H9 (cell line): ENCODE results near the gene TMEFF2. TPM values are rescaled to one million over a fixed set of nuclear protein-coding genes. Genes with fewer than 3 reads are reported as not detected.

Experiments
- DNase-seq: peaks from one replicate; pipeline ENCODE4 v3.0.0-alpha.2; 2017
- H2AFZ ChIP-seq: one replicate; pipeline ENCODE4 v1.6.1; 2013; ENCODE audit warnings: mild to moderate bottlenecking, low read length, control low read depth, moderate library complexity
- H2AK5ac ChIP-seq: 2 replicates; pipeline ENCODE4 v1.6.1; 2013; ENCODE audit warnings: low read length, control low read depth, mixed read lengths; ENCODE audit not compliant: insufficient read length
- H2BK120ac ChIP-seq: one replicate; pipeline ENCODE4 v1.6.1; 2013; ENCODE audit warnings: low read depth, mild to moderate bottlenecking, low read length, control low read depth, inconsistent platforms; ENCODE audit not compliant: poor library complexity, severe bottlenecking
- H2BK12ac ChIP-seq: 2 replicates; pipeline ENCODE4 v1.6.1; 2013; ENCODE audit warnings: low read length, control low read depth, mixed read lengths, low read depth; ENCODE audit not compliant: insufficient read length
- H2BK15ac ChIP-seq: 2 replicates; pipeline ENCODE4 v1.6.1; 2013; ENCODE audit warnings: low read depth, low read length, control low read depth
- H2BK20ac ChIP-seq: one replicate; pipeline ENCODE4 v1.6.1; 2013; ENCODE audit warnings: low read depth, mild to moderate bottlenecking, low read length, control low read depth, inconsistent platforms; ENCODE audit not compliant: poor library complexity, severe bottlenecking
- H2BK5ac ChIP-seq: 2 replicates; pipeline ENCODE4 v1.6.1; 2013; ENCODE audit warnings: low read length, control low read depth, mixed read lengths; ENCODE audit not compliant: insufficient read length
- H3K14ac ChIP-seq: 2 replicates; pipeline ENCODE4 v1.6.1; 2013; ENCODE audit warnings: low read length, control low read depth; ENCODE audit not compliant: insufficient read depth
- H3K18ac ChIP-seq: 2 replicates; pipeline ENCODE4 v1.6.1; 2013; ENCODE audit warnings: low read depth, mild to moderate bottlenecking, mixed read lengths, low read length, control low read depth; ENCODE audit not compliant: insufficient read length
- H3K23ac ChIP-seq: 2 replicates; pipeline ENCODE4 v1.6.1; 2013; ENCODE audit warnings: low read length, control low read depth, mixed read lengths, low read depth; ENCODE audit not compliant: insufficient read length
- H3K23me2 ChIP-seq: 2 replicates; pipeline ENCODE4 v1.6.1; 2013; ENCODE audit warnings: low read depth, mild to moderate bottlenecking, mixed read lengths, low read length, control low read depth; ENCODE audit not compliant: insufficient read length, poor library complexity, severe bottlenecking
- H3K27ac ChIP-seq: 2 replicates; pipeline ENCODE4 v1.5.1; 2013; ENCODE audit warnings: low read length, control low read depth, mixed read lengths, low read depth; ENCODE audit not compliant: insufficient read length
- H3K27me3 ChIP-seq: 2 replicates; pipeline ENCODE4 v1.6.1; 2013; ENCODE audit warnings: low read length, control low read depth, inconsistent platforms; ENCODE audit not compliant: insufficient read depth
- H3K4ac ChIP-seq: 2 replicates; pipeline ENCODE4 v1.6.1; 2013; ENCODE audit warnings: low read depth, mild to moderate bottlenecking, control low read depth, inconsistent platforms, low read length, moderate library complexity
- H3K4me1 ChIP-seq: 2 replicates; pipeline ENCODE4 v1.6.1; 2013; ENCODE audit warnings: low read length, control low read depth, inconsistent platforms; ENCODE audit not compliant: insufficient read depth
- H3K4me2 ChIP-seq: 2 replicates; pipeline ENCODE4 v1.6.1; 2013; ENCODE audit warnings: low read length, control low read depth, mixed read lengths; ENCODE audit not compliant: insufficient read length, insufficient read depth
- H3K56ac ChIP-seq: 2 replicates; pipeline ENCODE4 v1.6.1; 2013; ENCODE audit warnings: low read depth, mild to moderate bottlenecking, mixed read lengths, low read length, control low read depth; ENCODE audit not compliant: insufficient read length
- H3K79me1 ChIP-seq: 2 replicates; pipeline ENCODE4 v1.6.1; 2013; ENCODE audit warnings: low read depth, mild to moderate bottlenecking, moderate library complexity, low read length, control low read depth, inconsistent platforms; ENCODE audit not compliant: insufficient read depth, poor library complexity, severe bottlenecking
- H3K79me2 ChIP-seq: 2 replicates; pipeline ENCODE4 v1.6.1; 2013; ENCODE audit warnings: low read length, control low read depth, inconsistent platforms; ENCODE audit not compliant: insufficient read depth
- H3K9ac ChIP-seq: 2 replicates; pipeline ENCODE4 v1.6.1; 2013; ENCODE audit warnings: low read length, control low read depth, mixed read lengths; ENCODE audit not compliant: insufficient read length; ENCODE audit errors: extremely low read depth
- H3K9me3 ChIP-seq: one replicate; pipeline ENCODE4 v1.6.1; 2013; ENCODE audit warnings: low read depth, low read length, inconsistent platforms; ENCODE audit not compliant: control insufficient read depth
- H3T11ph ChIP-seq: one replicate; pipeline ENCODE4 v1.6.1; 2013; ENCODE audit warnings: mild to moderate bottlenecking, low read length, control low read depth, inconsistent platforms
- H4K20me1 ChIP-seq: one replicate; pipeline ENCODE4 v1.6.1; 2013; ENCODE audit not compliant: control insufficient read depth, insufficient read length, insufficient read depth
- H4K5ac ChIP-seq: 2 replicates; pipeline ENCODE4 v1.6.1; 2013; ENCODE audit warnings: low read depth, mild to moderate bottlenecking, mixed read lengths, low read length, control low read depth; ENCODE audit not compliant: insufficient read length
- H4K8ac ChIP-seq: replicated peaks from 2 replicates; pipeline ENCODE4 v1.6.1; 2013; ENCODE audit warnings: low read length, control low read depth, mixed read lengths, low read depth; ENCODE audit not compliant: insufficient read length
- H4K91ac ChIP-seq: 2 replicates; pipeline ENCODE4 v1.6.1; 2013; ENCODE audit warnings: low read depth, mild to moderate bottlenecking, moderate library complexity, mixed read lengths, low read length, control low read depth; ENCODE audit not compliant: insufficient read length
- H3K27ac Mint-ChIP-seq, 3 experiments: 2 replicates in 2 of 3; 3 replicates in 1 of 3; pipeline ENCODE4 v1.8.0; 2020 to 2021; ENCODE audit warnings: mixed read lengths in 3 of 3, mild to moderate bottlenecking in 1 of 3, moderate library complexity in 1 of 3
- H3K27me3 Mint-ChIP-seq: 2 replicates; pipeline ENCODE4 v1.8.0; 2021; ENCODE audit warnings: low read depth, mild to moderate bottlenecking, moderate library complexity, mixed read lengths
- H3K36me3 Mint-ChIP-seq, 3 experiments: 2 replicates in 2 of 3; 3 replicates in 1 of 3; pipeline ENCODE4 v1.8.0; 2020 to 2021; ENCODE audit warnings: low read depth in 3 of 3, mixed read lengths in 3 of 3; ENCODE audit not compliant: insufficient read depth in 1 of 3
- H3K4me1 Mint-ChIP-seq, 2 experiments: 2 replicates each; pipeline ENCODE4 v1.8.0; 2020; ENCODE audit warnings: mixed read lengths in 2 of 2
- H3K4me3 Mint-ChIP-seq, 2 experiments: 2 replicates in 1 of 2; 3 replicates in 1 of 2; pipeline ENCODE4 v1.8.0; 2020 to 2021; ENCODE audit warnings: mild to moderate bottlenecking in 2 of 2, mixed read lengths in 2 of 2, moderate library complexity in 1 of 2
- H3K9me3 Mint-ChIP-seq, 2 experiments: 2 replicates in 1 of 2; 3 replicates in 1 of 2; pipeline ENCODE4 v1.8.0; 2020; ENCODE audit warnings: mild to moderate bottlenecking in 2 of 2, mixed read lengths in 2 of 2, moderate library complexity in 1 of 2
- CTCF ChIP-seq: fragments of 200-600 bp; sonication (generic); conservative IDR thresholded peaks from 3 replicates; pipeline ENCODE4 v1.8.0; 2021; ENCODE audit warnings: antibody characterized with exemption, mild to moderate bottlenecking
- WGBS: extraction: QIAGEN DNeasy Blood & Tissue Kit; methylation state at CpG from one replicate; pipeline ENCODE4 v1.1.7; 2013; ENCODE audit warnings: missing lambda C conversion rate, low lambda C conversion rate, mixed read lengths; ENCODE audit not compliant: insufficient read length; ENCODE audit errors: extremely low coverage; 5-methylcytosine and 5-hydroxymethylcytosine counted together
- total RNA-seq: library from RNA; stranded (reverse); gene quantifications from 2 replicates; pipeline ENCODE4 v1.2.1, GENCODE V29; 2021

The TMEFF2 gene
- total RNA-seq, 1 experiment from 2014 or later: 0.39 TPM

GRCh38 chr2:192127434-192127833, 67.3 kb downstream of the TMEFF2 start:
- no peak overlapping the region for H3K18ac ChIP-seq
- no peak overlapping the region for H2BK5ac ChIP-seq
- no peaks in the 10 kb centered on the region for H4K20me1 ChIP-seq
- Mint-ChIP-seq H3K4me1 (peaks cover 16 to 20% of the 10 kb centered on the region in 2 experiments), H3K4me3 (no peak overlapping the region), H3K27ac (no peak overlapping the region), H3K9me3 (no peaks in the 10 kb centered on the region; a peak in 1 of 5 replicates), H3K27me3 (peaks cover 1% of the 10 kb centered on the region; the same call in 1 of the 2 replicates), H3K36me3 (no peaks in the 10 kb centered on the region)
- no peak overlapping the region for H3K4me2 ChIP-seq
- TF ChIP-seq CTCF: no peak
- no peak for DNase-seq
- H2BK12ac ChIP-seq: no peak overlapping the region
- no peak overlapping the region for H2AK5ac ChIP-seq
- no peaks in the 10 kb centered on the region for H3K27me3 ChIP-seq
- H3K14ac ChIP-seq: no peak overlapping the region
- H2AFZ ChIP-seq: no peak overlapping the region
- no peak overlapping the region for H3K56ac ChIP-seq
- H3K23ac ChIP-seq: no peak overlapping the region
- no peaks in the 10 kb centered on the region; the same call in 1 of the 2 replicates for H3K4me1 ChIP-seq
- no peaks in the 10 kb centered on the region for H3K79me1 ChIP-seq
- H3K23me2 ChIP-seq: no peaks in the 10 kb centered on the region
- H3K79me2 ChIP-seq: no peaks in the 10 kb centered on the region
- H3K9me3 ChIP-seq: no peaks in the 10 kb centered on the region
- no CpG with 5 or more reads among the region's 2 CpGs for WGBS
- no peak overlapping the region for H4K8ac ChIP-seq
- no peak overlapping the region for H3T11ph ChIP-seq
- no peak overlapping the region for H2BK15ac ChIP-seq
- H3K4ac ChIP-seq: no peak overlapping the region
- H4K5ac ChIP-seq: no peak overlapping the region
- no peak overlapping the region for H4K91ac ChIP-seq
- no peak overlapping the region for H2BK120ac ChIP-seq
- H3K27ac ChIP-seq: no peak overlapping the region
- no peak overlapping the region for H2BK20ac ChIP-seq
- H3K9ac ChIP-seq: no peak overlapping the region
